DOHH2 (cell line): Measurements from ENCODE around the gene CNTLN.

Experiments
- H3F3A ChIP-seq: fragments of 200-600 bp; sonication (generic), shearing (Covaris generic); 2 replicates; pipeline ENCODE4 v1.6.0; 2016; ENCODE audit warnings: antibody characterized with exemption, mild to moderate bottlenecking; ENCODE audit not compliant: control insufficient read depth, insufficient read depth
- H3K27ac ChIP-seq: fragments of 200-600 bp; sonication (generic); 2 replicates; pipeline ENCODE4 v1.5.1; 2014; ENCODE audit warnings: low read depth, mild to moderate bottlenecking, low read length, moderate library complexity
- H3K27me3 ChIP-seq: fragments of 200-600 bp; sonication (generic); 2 replicates; pipeline ENCODE4 v1.6.1; 2014; ENCODE audit warnings: mild to moderate bottlenecking, low read length, mixed read lengths; ENCODE audit not compliant: control insufficient read depth
- H3K36me3 ChIP-seq: fragments of 200-600 bp; sonication (generic); 2 replicates; pipeline ENCODE4 v1.6.1; 2014; ENCODE audit warnings: mild to moderate bottlenecking, low read length, moderate library complexity, mixed read lengths; ENCODE audit not compliant: control insufficient read depth
- H3K4me1 ChIP-seq: fragments of 200-600 bp; sonication (generic); 2 replicates; pipeline ENCODE4 v1.6.1; 2014; ENCODE audit warnings: mild to moderate bottlenecking, low read length, mixed read lengths; ENCODE audit not compliant: control insufficient read depth
- H3K4me2 ChIP-seq: fragments of 200-600 bp; sonication (generic); 2 replicates; pipeline ENCODE4 v1.6.0; 2014; ENCODE audit warnings: mild to moderate bottlenecking, low read length, moderate library complexity
- H3K4me3 ChIP-seq: fragments of 200-600 bp; sonication (generic); 2 replicates; pipeline ENCODE4 v1.5.1; 2014; ENCODE audit warnings: mild to moderate bottlenecking, low read length, mixed read lengths
- H3K79me2 ChIP-seq: fragments of 200-600 bp; sonication (generic); 2 replicates; pipeline ENCODE4 v1.6.1; 2014; ENCODE audit warnings: mild to moderate bottlenecking, low read length, mixed read lengths; ENCODE audit not compliant: control insufficient read depth
- H3K9me2 ChIP-seq: fragments of 200-600 bp; sonication (generic); replicated peaks from 2 replicates; pipeline ENCODE4 v1.6.1; 2014; ENCODE audit warnings: mild to moderate bottlenecking, low read length, mixed read lengths; ENCODE audit not compliant: control insufficient read depth
- H3K9me3 ChIP-seq: fragments of 200-600 bp; sonication (generic); 2 replicates; pipeline ENCODE4 v1.6.1; 2014; ENCODE audit warnings: antibody characterized with exemption, low read length, mixed read lengths; ENCODE audit not compliant: control insufficient read depth, insufficient read depth
- H4K20me1 ChIP-seq: fragments of 200-600 bp; sonication (generic); 2 replicates; pipeline ENCODE4 v1.6.0; 2014; ENCODE audit warnings: low read depth, mild to moderate bottlenecking, antibody characterized with exemption, low read length, moderate library complexity; ENCODE audit not compliant: control insufficient read depth, insufficient read depth
- EZH2phosphoT487 ChIP-seq: fragments of 200-600 bp; sonication (generic); IDR thresholded peaks from 2 replicates; pipeline ENCODE4 v1.6.1; 2017; ENCODE audit warnings: borderline replicate concordance, mild to moderate bottlenecking, antibody characterized with exemption, low read length, moderate library complexity, mixed read lengths
- TF ChIP-seq, protein P1 (sequence below): fragments of 200-600 bp; sonication (generic); IDR thresholded peaks from one replicate; pipeline ENCODE4 v1.5.1; 2014; ENCODE audit warnings: antibody characterized with exemption, mild to moderate bottlenecking, low read depth, low read length; ENCODE audit not compliant: poor library complexity, severe bottlenecking

The CNTLN gene

DNA sequence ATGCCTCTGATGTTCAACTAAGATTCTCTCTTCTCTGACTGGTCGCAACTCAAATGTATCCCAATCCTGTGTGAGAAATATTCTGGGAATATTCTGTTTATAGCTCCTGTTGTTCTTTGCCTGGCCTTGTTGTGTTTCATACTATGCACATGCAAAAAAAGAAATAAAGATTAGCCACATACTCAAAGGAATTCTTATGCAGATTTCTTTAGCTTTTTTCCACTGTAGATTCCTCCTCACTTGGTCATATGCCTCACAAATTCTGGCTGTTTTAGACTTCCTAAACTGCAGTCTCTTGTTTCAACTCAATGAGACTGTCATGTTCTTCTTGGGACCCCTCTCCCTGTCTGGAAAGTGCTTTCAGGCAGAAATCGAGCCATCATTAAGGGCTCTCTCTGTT, 226.5 kb downstream of the CNTLN start:
- Histone ChIP-seq H3K36me3 (no peaks in the 10 kb centered on the region), H4K20me1 (no peaks in the 10 kb centered on the region), H3K9me2 (no peaks in the 10 kb centered on the region), H3K4me2 (no peak overlapping the region), H3K27ac (no peak overlapping the region), H3K27me3 (no peaks in the 10 kb centered on the region), H3F3A (no peaks in the 10 kb centered on the region), H3K4me1 (no peaks in the 10 kb centered on the region), H3K9me3 (no peaks in the 10 kb centered on the region), H3K4me3 (no peak overlapping the region), H3K79me2 (no peaks in the 10 kb centered on the region)
- TF ChIP-seq, protein P1, sequence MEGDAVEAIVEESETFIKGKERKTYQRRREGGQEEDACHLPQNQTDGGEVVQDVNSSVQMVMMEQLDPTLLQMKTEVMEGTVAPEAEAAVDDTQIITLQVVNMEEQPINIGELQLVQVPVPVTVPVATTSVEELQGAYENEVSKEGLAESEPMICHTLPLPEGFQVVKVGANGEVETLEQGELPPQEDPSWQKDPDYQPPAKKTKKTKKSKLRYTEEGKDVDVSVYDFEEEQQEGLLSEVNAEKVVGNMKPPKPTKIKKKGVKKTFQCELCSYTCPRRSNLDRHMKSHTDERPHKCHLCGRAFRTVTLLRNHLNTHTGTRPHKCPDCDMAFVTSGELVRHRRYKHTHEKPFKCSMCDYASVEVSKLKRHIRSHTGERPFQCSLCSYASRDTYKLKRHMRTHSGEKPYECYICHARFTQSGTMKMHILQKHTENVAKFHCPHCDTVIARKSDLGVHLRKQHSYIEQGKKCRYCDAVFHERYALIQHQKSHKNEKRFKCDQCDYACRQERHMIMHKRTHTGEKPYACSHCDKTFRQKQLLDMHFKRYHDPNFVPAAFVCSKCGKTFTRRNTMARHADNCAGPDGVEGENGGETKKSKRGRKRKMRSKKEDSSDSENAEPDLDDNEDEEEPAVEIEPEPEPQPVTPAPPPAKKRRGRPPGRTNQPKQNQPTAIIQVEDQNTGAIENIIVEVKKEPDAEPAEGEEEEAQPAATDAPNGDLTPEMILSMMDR, result no peak
- TF ChIP-seq EZH2phosphoT487, result no peak

DNA sequence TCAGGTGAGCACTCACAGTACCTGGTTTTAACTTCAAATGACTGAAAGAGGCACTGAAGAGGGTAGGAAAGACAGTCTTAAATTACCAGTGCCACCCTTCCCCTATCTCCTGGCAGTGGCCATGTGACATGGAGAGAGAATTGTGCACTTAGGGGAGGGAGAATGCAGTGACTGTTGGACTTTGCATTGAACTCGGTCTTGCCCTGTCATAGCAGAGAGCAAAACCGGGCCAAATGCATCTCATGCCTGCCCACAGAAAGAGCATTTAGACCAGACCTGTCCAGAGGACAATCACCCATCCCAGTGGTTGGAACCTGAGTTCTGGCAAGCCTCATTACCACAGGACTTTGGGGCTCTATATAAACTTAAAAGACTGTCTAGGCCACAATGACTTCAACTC, 232.2 kb downstream of the CNTLN start:
- Histone ChIP-seq H4K20me1 (no peaks in the 10 kb centered on the region), H3K9me3 (no peaks in the 10 kb centered on the region), H3K27ac (no peak overlapping the region), H3K4me3 (no peak overlapping the region), H3K79me2 (no peaks in the 10 kb centered on the region), H3K36me3 (no peaks in the 10 kb centered on the region), H3K9me2 (no peaks in the 10 kb centered on the region), H3F3A (no peaks in the 10 kb centered on the region), H3K4me1 (no peaks in the 10 kb centered on the region), H3K4me2 (no peak overlapping the region), H3K27me3 (no peaks in the 10 kb centered on the region)
- no peak for TF ChIP-seq EZH2phosphoT487
- TF ChIP-seq, protein P1, result no peak

DNA sequence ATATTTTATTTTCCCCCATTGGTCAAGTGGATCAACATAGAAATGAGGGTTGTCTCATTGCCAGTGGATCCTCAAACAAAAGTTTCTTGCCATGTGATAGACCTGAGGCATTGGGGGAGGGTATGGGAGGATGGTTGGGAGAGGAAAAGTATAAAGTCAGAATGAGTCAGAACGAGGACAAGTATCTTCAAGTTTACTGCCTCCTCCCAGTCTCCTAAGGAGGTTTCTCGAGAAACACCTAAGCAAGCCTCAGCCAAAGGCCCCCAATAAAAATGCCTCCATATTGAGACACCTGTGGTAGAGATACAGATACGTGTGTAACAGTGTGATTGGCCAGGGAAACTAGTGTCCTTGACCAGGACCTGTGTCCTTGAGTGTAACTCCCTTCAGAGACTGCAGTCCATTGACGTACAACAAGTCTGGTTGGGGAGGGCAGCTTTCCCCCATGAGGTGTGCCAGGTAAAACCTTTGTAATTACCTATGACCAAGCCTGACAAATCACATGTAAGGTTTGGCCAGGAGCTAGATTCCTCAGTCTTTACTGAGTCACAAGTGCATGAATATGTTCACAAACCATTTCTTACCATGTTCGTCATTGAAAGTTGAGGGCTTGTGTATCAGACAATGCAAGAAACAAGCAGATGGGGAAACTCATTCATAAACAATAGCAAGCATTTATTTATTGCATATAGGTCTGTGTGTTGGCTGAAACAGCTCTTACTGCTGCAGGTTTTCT, 245.5 kb downstream of the CNTLN start:
- Histone ChIP-seq H3K79me2 (no peaks in the 10 kb centered on the region), H3F3A (no peaks in the 10 kb centered on the region), H3K4me1 (no peaks in the 10 kb centered on the region), H3K9me2 (no peaks in the 10 kb centered on the region), H3K9me3 (no peaks in the 10 kb centered on the region), H4K20me1 (no peaks in the 10 kb centered on the region), H3K4me3 (no peak overlapping the region), H3K27ac (no peak overlapping the region), H3K36me3 (no peaks in the 10 kb centered on the region), H3K4me2 (no peak overlapping the region), H3K27me3 (no peaks in the 10 kb centered on the region)
- TF ChIP-seq, protein P1, result no peak
- TF ChIP-seq EZH2phosphoT487, result no peak
